GM19397 (cell line): ENCODE results near the gene TIMP2.

Experiments
- ATAC-seq: cut with Tn5 transposase; IDR thresholded peaks from one replicate; pipeline ENCODE4 v1.9.1; 2021; ENCODE audit warnings: mild to moderate bottlenecking, moderate library complexity; ENCODE audit not compliant: unreplicated experiment

TIMP2 gene

GRCh38 chr17:78819806-78820792 lies 105.1 kb downstream of the TIMP2 start:
- ATAC-seq, result no peak

- ATAC-seq, result no peak
These were observed 105.8 kb downstream of the TIMP2 start for GRCh38 chr17:78819402-78819801.

- ATAC-seq, result no peak
These were observed 106.3 kb downstream of the TIMP2 start for GRCh38 chr17:78818932-78819331.

GRCh38 chr17:78818152-78818846 lies 106.9 kb downstream of the TIMP2 start:
- ATAC-seq, result no peak

GRCh38 chr17:78817123-78817522 lies 108.1 kb downstream of the TIMP2 start:
- no peak for ATAC-seq

- no peak for ATAC-seq
These were observed 109.5 kb downstream of the TIMP2 start for GRCh38 chr17:78815696-78816095.

- ATAC-seq, result no peak
These were observed 112.3 kb downstream of the TIMP2 start for GRCh38 chr17:78812855-78813254.

GRCh38 chr17:78808163-78808562 lies 117.0 kb downstream of the TIMP2 start:
- no peak for ATAC-seq

- no peak for ATAC-seq
These were observed 118.7 kb downstream of the TIMP2 start for GRCh38 chr17:78806451-78806850.

GRCh38 chr17:78805301-78805700 lies 119.9 kb downstream of the TIMP2 start:
- no peak for ATAC-seq

- ATAC-seq, result no peak
These were observed 120.4 kb downstream of the TIMP2 start for GRCh38 chr17:78804777-78805176.

- no peak for ATAC-seq
These were observed 121.9 kb downstream of the TIMP2 start for GRCh38 chr17:78803186-78803845.
